WTC11 (cell line): ENCODE results near the gene ZNF827. TPM values are rescaled to one million over a fixed set of nuclear protein-coding genes. Genes with fewer than 3 reads are reported as not detected.

Experiments used
- ATAC-seq: fragments of 200-7000 bp; cut with Tn5 transposase; 2 replicates; pipeline ENCODE4 v1.10.0; 2021; ENCODE audit warnings: mild to moderate bottlenecking, moderate library complexity
- CTCF ChIA-PET: fragments of 300-600 bp; sonication (Branson Sonifier 250); formaldehyde crosslinking; loops from one replicate; lab custom pipeline; 2021; ENCODE audit warnings: antibody characterized with exemption; lab: Charles Lee
- POLR2A ChIA-PET: fragments of 350-600 bp; sonication (Branson Sonifier 250); formaldehyde crosslinking; loops from one replicate; lab custom pipeline; 2021; ENCODE audit warnings: antibody characterized with exemption; lab: Charles Lee
- DNase-seq: peaks from one replicate; pipeline ENCODE4 v3.0.0; 2021; ENCODE audit warnings: low spot score
- H3K27ac Mint-ChIP-seq: 2 replicates; pipeline ENCODE4 v1.8.0; 2021; ENCODE audit warnings: mixed read lengths
- H3K27me3 Mint-ChIP-seq: 2 replicates; pipeline ENCODE4 v1.8.0; 2021; ENCODE audit warnings: low read depth, mild to moderate bottlenecking, moderate library complexity, mixed read lengths
- H3K36me3 Mint-ChIP-seq: 2 replicates; pipeline ENCODE4 v1.8.0; 2021; ENCODE audit warnings: mixed read lengths
- H3K4me1 Mint-ChIP-seq: 2 replicates; pipeline ENCODE4 v1.8.0; 2022; ENCODE audit warnings: mixed read lengths
- H3K4me3 Mint-ChIP-seq: 2 replicates; pipeline ENCODE4 v1.8.0; 2021; ENCODE audit warnings: mild to moderate bottlenecking, moderate library complexity, mixed read lengths
- H3K9me3 Mint-ChIP-seq: 2 replicates; pipeline ENCODE4 v1.8.0; 2021; ENCODE audit warnings: mixed read lengths
- CBFB ChIP-seq: sonication (generic); formaldehyde crosslinking; IDR thresholded peaks from 2 replicates; pipeline ENCODE4 v1.8.1; 2022; ENCODE audit warnings: mild to moderate bottlenecking, low read depth, missing genetic modification reagents
- CREB1 ChIP-seq: sonication (generic); formaldehyde crosslinking; IDR thresholded peaks from 2 replicates; pipeline ENCODE4 v1.8.0; 2023; ENCODE audit warnings: mild to moderate bottlenecking, missing genetic modification reagents
- ELF4 ChIP-seq: sonication (generic); formaldehyde crosslinking; IDR thresholded peaks from 2 replicates; pipeline ENCODE4 v1.8.1; 2022; ENCODE audit warnings: low read depth, mild to moderate bottlenecking, moderate library complexity, missing genetic modification reagents
- FOXJ3 ChIP-seq: sonication (generic); formaldehyde crosslinking; IDR thresholded peaks from 2 replicates; pipeline ENCODE4 v1.9.0; 2021; ENCODE audit warnings: missing genetic modification reagents, mild to moderate bottlenecking, borderline replicate concordance
- FOXK1 ChIP-seq: sonication (generic); formaldehyde crosslinking; IDR thresholded peaks from 2 replicates; pipeline ENCODE4 v1.8.0; 2022; ENCODE audit warnings: mild to moderate bottlenecking, moderate library complexity, missing genetic modification reagents
- IRF2 ChIP-seq: sonication (generic); formaldehyde crosslinking; IDR thresholded peaks from 2 replicates; pipeline ENCODE4 v1.8.0; 2022; ENCODE audit warnings: low read depth, missing genetic modification reagents, borderline replicate concordance
- MXD4 ChIP-seq: fragments of 250-450 bp; sonication (Bioruptor Pico); IDR thresholded peaks from 2 replicates; pipeline ENCODE4 v1.8.0; 2021; ENCODE audit warnings: mild to moderate bottlenecking, moderate library complexity, borderline replicate concordance
- SP1 ChIP-seq: sonication (generic); formaldehyde crosslinking; conservative IDR thresholded peaks from 2 replicates; pipeline ENCODE4 v1.8.1; 2022; ENCODE audit warnings: missing genetic modification reagents
- TCF7 ChIP-seq: sonication (generic); formaldehyde crosslinking; IDR thresholded peaks from 2 replicates; pipeline ENCODE4 v1.8.0; 2022; ENCODE audit warnings: mild to moderate bottlenecking, low read depth, missing genetic modification reagents, moderate library complexity
- TEAD4 ChIP-seq: sonication (generic); formaldehyde crosslinking; IDR thresholded peaks from 2 replicates; pipeline ENCODE4 v1.8.0; 2022; ENCODE audit warnings: mild to moderate bottlenecking, missing genetic modification reagents
- TP53 ChIP-seq: sonication (generic); formaldehyde crosslinking; IDR thresholded peaks from 2 replicates; pipeline ENCODE4 v1.8.1; 2023; ENCODE audit warnings: mild to moderate bottlenecking, missing genetic modification reagents
- ZBTB21 ChIP-seq: sonication (generic); formaldehyde crosslinking; IDR thresholded peaks from 2 replicates; pipeline ENCODE4 v1.8.1; 2023; ENCODE audit warnings: mild to moderate bottlenecking, missing genetic modification reagents, borderline replicate concordance
- ZNF219 ChIP-seq: sonication (generic); formaldehyde crosslinking; IDR thresholded peaks from 2 replicates; pipeline ENCODE4 v1.8.0; 2023; ENCODE audit warnings: missing genetic modification reagents, mild to moderate bottlenecking, borderline replicate concordance
- ZNF232 ChIP-seq: sonication (generic); formaldehyde crosslinking; IDR thresholded peaks from 2 replicates; pipeline ENCODE4 v1.8.0; 2022; ENCODE audit warnings: mild to moderate bottlenecking, missing genetic modification reagents
- ZNF396 ChIP-seq: fragments of 250-450 bp; sonication (Bioruptor Pico); IDR thresholded peaks from 2 replicates; pipeline ENCODE4 v1.8.0; 2021; ENCODE audit warnings: mild to moderate bottlenecking, moderate library complexity, borderline replicate concordance
- total RNA-seq: library from RNA; stranded (reverse); gene quantifications from 3 replicates; pipeline ENCODE4 v1.2.3, GENCODE V29; 2021
- TF ChIP-seq, protein P1 (sequence below): fragments of 250-450 bp; sonication (Bioruptor Pico); IDR thresholded peaks from 2 replicates; pipeline ENCODE4 v1.9.0; 2021; ENCODE audit warnings: moderate library complexity, mild to moderate bottlenecking, inconsistent platforms, borderline replicate concordance
- TF ChIP-seq, protein P2 (sequence below): sonication (generic); formaldehyde crosslinking; IDR thresholded peaks from 2 replicates; pipeline ENCODE4 v1.8.1; 2022; ENCODE audit warnings: low read depth, missing genetic modification reagents, borderline replicate concordance
- TF ChIP-seq, protein P3 (sequence below): sonication (generic); formaldehyde crosslinking; IDR thresholded peaks from 2 replicates; pipeline ENCODE4 v1.8.1; 2022; ENCODE audit warnings: mild to moderate bottlenecking, missing genetic modification reagents, moderate library complexity, borderline replicate concordance
- TF ChIP-seq, protein P4 (sequence below): fragments of 250-450 bp; sonication (Bioruptor Pico); IDR thresholded peaks from 2 replicates; pipeline ENCODE4 v2.1.2; 2022; ENCODE audit warnings: mild to moderate bottlenecking, moderate library complexity
- TF ChIP-seq, protein P5 (sequence below): fragments of 250-450 bp; sonication (Bioruptor Pico); conservative IDR thresholded peaks from 2 replicates; pipeline ENCODE4 v1.9.0; 2021; ENCODE audit warnings: mild to moderate bottlenecking
- TF ChIP-seq, protein P6 (sequence below): fragments of 250-450 bp; sonication (Bioruptor Pico); IDR thresholded peaks from 2 replicates; pipeline ENCODE4 v1.9.0; 2021; ENCODE audit warnings: mild to moderate bottlenecking

ZNF827 gene
- total RNA-seq, 1 experiment from 2014 or later, result 25.6 TPM

DNA sequence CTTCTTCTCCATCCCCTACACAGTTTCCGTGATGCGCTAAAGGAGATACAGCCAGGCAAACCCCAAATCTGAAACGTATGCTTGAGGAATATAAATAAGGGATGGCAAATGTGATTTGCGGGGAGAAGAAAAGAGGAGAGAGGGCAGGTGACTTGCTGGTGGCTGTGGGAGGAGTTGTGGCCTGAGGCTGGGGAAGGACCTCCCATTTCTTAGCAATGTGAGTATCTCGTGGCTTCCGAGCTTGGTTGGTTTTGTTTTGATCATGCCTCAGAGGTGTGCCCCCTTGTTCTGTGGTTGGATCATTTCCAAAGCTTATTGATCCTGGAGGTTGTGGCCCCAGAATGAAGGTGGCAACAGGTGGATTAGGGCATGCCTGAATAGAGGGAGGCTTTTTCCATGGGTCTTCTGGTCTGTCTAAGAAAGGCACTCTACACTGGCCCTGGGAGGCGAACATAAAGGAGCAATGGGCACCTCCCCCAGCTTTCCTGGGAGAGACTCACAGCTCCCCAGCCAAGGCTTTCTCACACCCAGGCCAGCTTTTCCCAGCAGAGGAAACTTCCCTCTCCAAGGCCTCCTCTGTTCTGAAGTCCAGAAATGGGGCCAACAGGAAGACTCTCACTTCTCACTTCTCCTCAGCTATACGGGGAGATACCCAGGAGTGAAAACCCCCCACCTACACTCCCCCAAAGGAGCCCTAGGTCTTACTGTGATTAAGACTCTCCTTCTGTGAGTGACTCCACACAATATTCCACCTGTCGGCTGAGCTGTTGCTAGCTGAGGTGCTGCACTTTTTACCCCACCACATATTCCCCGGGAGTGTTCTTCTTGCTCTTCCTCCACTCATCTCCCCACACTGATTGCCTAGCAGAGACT, 218.6 kb downstream of the ZNF827 start (continued):
- TF ChIP-seq TEAD4 (CRISPR knock-in tag), result no peak
- no peak for TF ChIP-seq MXD4 (CRISPR knock-in tag)
- TF ChIP-seq ZNF232 (CRISPR knock-in tag), result no peak
- no peak for TF ChIP-seq TCF7
- TF ChIP-seq, protein P1, sequence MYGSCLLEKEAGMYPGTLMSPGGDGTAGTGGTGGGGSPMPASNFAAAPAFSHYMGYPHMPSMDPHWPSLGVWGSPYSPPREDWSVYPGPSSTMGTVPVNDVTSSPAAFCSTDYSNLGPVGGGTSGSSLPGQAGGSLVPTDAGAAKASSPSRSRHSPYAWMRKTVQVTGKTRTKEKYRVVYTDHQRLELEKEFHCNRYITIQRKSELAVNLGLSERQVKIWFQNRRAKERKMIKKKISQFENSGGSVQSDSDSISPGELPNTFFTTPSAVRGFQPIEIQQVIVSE (CRISPR knock-in tag), result no peak
- TF ChIP-seq, all 79 proteins: peak for 0

DNA sequence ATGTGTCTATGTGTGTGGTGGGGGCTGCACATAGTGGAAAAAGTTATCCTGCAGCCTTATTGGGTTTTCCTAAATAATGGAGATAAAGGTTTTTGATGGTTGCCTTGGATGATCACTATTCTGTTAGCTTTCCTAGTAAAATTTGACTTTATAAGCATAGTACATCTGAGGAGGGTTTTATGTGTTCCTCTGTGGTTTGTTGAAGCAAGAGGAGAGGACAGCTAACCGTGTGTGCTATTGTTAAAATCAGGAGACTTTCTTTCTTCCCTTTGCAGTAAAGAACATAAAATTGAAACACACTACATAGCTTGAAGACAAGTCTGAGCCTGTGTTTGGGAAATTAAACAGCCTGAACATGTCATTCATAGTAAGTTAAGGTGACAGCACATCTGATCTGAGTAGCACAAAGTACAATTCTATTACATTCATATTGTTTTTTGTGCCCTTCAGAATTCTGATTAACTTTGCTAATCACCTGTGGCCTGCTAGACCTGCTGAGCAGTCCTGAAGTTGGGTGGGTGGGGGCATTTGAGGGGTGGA, 221.9 kb downstream of the ZNF827 start:
- H3K36me3 Mint-ChIP-seq, result peaks cover 69% of the 10 kb centered on the region
- POLR2A ChIA-PET, result no interaction called here
- ATAC-seq (no peak), DNase-seq (no peak)
- TF ChIP-seq FOXJ3 (CRISPR knock-in tag), result no peak
- TF ChIP-seq ZNF396 (CRISPR knock-in tag), result no peak
- TF ChIP-seq SP1 (CRISPR knock-in tag), result no peak
- TF ChIP-seq, protein P2, sequence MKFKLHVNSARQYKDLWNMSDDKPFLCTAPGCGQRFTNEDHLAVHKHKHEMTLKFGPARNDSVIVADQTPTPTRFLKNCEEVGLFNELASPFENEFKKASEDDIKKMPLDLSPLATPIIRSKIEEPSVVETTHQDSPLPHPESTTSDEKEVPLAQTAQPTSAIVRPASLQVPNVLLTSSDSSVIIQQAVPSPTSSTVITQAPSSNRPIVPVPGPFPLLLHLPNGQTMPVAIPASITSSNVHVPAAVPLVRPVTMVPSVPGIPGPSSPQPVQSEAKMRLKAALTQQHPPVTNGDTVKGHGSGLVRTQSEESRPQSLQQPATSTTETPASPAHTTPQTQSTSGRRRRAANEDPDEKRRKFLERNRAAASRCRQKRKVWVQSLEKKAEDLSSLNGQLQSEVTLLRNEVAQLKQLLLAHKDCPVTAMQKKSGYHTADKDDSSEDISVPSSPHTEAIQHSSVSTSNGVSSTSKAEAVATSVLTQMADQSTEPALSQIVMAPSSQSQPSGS (CRISPR knock-in tag), result no peak
- no peak for TF ChIP-seq TCF7
- TF ChIP-seq, protein P3, sequence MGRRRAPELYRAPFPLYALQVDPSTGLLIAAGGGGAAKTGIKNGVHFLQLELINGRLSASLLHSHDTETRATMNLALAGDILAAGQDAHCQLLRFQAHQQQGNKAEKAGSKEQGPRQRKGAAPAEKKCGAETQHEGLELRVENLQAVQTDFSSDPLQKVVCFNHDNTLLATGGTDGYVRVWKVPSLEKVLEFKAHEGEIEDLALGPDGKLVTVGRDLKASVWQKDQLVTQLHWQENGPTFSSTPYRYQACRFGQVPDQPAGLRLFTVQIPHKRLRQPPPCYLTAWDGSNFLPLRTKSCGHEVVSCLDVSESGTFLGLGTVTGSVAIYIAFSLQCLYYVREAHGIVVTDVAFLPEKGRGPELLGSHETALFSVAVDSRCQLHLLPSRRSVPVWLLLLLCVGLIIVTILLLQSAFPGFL, result no peak
- no peak for TF ChIP-seq TP53 (CRISPR knock-in tag)
- no peak for TF ChIP-seq ELF4 (CRISPR knock-in tag)
- no peak for TF ChIP-seq FOXK1
- TF ChIP-seq, protein P4, sequence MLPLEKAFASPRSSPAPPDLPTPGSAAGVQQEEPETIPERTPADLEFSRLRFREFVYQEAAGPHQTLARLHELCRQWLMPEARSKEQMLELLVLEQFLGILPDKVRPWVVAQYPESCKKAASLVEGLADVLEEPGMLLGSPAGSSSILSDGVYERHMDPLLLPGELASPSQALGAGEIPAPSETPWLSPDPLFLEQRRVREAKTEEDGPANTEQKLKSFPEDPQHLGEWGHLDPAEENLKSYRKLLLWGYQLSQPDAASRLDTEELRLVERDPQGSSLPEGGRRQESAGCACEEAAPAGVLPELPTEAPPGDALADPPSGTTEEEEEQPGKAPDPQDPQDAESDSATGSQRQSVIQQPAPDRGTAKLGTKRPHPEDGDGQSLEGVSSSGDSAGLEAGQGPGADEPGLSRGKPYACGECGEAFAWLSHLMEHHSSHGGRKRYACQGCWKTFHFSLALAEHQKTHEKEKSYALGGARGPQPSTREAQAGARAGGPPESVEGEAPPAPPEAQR (CRISPR knock-in tag), result no peak
- no peak for TF ChIP-seq ZBTB21 (CRISPR knock-in tag)
- no peak for TF ChIP-seq IRF2 (CRISPR knock-in tag)
- TF ChIP-seq, protein P5, sequence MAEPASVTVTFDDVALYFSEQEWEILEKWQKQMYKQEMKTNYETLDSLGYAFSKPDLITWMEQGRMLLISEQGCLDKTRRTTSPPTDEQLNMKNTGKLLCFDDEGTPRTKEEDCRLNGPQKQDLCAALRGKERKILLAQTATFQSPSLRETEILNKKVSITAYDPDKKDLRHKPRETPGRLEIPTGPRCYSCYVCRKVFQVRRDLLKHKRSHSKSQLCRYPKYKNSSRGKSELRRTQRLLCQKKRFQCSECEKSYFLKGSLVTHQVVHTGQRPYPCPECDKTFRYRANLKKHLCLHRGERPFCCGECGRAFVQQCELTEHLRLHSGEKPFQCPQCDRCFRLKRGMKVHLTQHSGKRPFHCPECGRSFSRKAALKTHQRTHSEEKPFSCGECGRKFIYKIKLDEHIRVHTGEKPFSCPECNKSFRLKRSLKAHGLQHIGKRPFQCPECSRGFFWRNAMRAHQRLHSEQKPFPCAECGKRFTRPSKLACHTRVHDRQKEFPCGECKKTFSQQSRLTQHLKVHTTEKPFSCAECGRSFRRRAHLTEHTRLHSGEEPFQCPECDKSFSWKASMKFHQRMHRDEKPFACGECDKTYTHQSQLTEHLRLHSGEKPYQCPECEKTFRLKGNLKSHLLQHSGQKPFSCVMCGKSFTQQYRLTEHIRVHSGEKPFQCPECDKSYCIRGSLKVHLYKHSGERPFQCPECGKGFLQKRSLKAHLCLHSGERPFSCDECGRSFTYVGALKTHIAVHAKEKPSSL (CRISPR knock-in tag), result no peak
- TF ChIP-seq CBFB (CRISPR knock-in tag), result no peak
- TF ChIP-seq ZNF219 (CRISPR knock-in tag), result no peak
- TF ChIP-seq, protein P6, sequence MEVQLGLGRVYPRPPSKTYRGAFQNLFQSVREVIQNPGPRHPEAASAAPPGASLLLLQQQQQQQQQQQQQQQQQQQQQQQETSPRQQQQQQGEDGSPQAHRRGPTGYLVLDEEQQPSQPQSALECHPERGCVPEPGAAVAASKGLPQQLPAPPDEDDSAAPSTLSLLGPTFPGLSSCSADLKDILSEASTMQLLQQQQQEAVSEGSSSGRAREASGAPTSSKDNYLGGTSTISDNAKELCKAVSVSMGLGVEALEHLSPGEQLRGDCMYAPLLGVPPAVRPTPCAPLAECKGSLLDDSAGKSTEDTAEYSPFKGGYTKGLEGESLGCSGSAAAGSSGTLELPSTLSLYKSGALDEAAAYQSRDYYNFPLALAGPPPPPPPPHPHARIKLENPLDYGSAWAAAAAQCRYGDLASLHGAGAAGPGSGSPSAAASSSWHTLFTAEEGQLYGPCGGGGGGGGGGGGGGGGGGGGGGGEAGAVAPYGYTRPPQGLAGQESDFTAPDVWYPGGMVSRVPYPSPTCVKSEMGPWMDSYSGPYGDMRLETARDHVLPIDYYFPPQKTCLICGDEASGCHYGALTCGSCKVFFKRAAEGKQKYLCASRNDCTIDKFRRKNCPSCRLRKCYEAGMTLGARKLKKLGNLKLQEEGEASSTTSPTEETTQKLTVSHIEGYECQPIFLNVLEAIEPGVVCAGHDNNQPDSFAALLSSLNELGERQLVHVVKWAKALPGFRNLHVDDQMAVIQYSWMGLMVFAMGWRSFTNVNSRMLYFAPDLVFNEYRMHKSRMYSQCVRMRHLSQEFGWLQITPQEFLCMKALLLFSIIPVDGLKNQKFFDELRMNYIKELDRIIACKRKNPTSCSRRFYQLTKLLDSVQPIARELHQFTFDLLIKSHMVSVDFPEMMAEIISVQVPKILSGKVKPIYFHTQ (CRISPR knock-in tag), result no peak
- TF ChIP-seq CREB1 (CRISPR knock-in tag), result no peak
- H3K4me3 Mint-ChIP-seq, result no peak overlapping the region
- CTCF ChIA-PET, result no interaction called here
- peaks cover 27% of the 10 kb centered on the region for H3K4me1 Mint-ChIP-seq
- no peak overlapping the region for H3K27ac Mint-ChIP-seq
- peaks cover 18% of the 10 kb centered on the region for H3K9me3 Mint-ChIP-seq
- no peaks in the 10 kb centered on the region for H3K27me3 Mint-ChIP-seq
